NK-92 (cell line): ENCODE data around the gene ARHGAP27.

ENCODE experiments used
- DNase-seq: peaks from one replicate; lab custom pipeline; 2025; ENCODE audit not compliant: unreplicated experiment; lab: John Stamatoyannopoulos, UW

ARHGAP27 gene

GRCh38 chr17:45388604-45389325 lies 43.9 kb downstream of the ARHGAP27 start:
- no peak for DNase-seq

GRCh38 chr17:45387739-45388138 lies 44.9 kb downstream of the ARHGAP27 start:
- DNase-seq, result no peak

- no peak for DNase-seq
Measured at GRCh38 chr17:45386178-45386577, 46.5 kb downstream of the ARHGAP27 start.

GRCh38 chr17:45385331-45385997 lies 47.2 kb downstream of the ARHGAP27 start:
- DNase-seq, result no peak

DNA sequence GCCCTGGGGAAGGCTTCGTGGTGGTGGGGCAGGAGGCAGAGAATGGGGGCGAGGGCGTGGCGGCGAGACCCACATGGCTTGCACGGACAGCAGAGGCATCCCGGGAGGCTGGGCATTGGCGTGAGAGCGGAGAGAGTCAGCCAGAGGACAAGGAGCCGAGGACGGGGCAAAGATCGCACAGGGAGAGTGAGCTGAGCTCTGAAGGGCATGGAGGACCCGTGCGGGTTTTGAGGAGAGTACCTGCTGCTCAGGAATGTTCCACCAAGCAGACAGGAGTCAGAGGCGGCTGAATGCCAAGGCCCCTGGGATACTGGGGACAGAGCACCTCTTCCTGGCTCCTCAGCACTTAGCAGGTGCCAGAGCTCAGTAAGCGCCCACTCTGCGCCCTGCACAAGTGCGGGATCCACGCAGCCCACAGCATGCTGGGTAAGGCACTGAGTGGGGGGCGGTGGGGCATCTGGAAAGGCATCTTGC lies 47.8 kb downstream of the ARHGAP27 start:
- no peak for DNase-seq

DNA sequence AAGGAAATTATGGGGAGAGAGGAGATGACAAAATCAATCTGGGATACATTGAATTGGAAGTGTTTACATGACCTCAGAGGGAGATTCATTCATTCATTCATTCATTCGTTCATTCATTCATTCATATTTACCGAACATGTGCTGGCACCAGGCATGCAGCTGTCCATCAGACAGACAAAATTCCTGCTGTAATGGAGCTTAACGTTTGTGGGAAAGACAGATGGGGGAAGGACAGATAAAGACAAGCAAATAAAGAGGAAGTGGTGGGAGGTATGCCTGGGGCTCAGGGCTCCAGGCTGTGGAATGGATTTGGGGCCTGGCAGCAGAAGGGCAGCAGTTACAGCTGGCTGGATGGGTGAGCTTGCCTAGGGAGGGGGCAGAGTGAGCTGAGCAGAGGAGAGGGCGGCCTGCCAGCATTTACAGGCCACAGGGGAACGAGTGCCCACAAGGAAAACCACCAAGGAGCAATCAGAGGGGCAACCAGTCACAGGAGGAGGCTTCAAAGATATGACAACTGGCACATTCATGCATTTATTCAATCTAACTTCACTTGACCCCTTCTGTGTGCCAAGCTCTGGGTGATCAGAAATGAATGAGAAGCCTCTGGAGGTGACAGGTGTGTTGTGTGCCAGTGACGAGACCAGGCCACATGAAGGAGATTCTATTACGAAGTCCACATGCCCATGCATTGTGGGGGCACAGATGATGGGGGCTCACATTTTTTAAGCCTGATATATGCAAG lies 48.5 kb downstream of the ARHGAP27 start:
- no peak for DNase-seq

DNA sequence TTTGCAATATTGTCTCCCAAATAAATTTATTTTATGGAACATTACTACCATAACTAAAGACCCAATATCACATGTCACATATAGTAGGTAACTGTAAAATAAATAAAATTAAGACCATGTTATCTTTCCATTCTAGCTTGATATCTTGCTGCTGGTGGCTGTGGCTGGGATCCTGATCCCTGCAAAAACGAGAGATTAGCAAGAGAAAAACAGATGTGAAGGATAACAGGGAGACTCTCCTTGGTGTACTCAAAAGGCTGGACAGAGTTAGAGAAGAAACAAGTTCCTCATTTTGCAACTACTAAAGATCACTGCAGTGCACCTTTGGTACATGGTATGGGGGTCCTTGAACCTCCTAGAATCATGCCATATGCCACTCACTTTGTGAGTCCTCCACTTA lies 49.7 kb downstream of the ARHGAP27 start:
- no peak for DNase-seq

DNA sequence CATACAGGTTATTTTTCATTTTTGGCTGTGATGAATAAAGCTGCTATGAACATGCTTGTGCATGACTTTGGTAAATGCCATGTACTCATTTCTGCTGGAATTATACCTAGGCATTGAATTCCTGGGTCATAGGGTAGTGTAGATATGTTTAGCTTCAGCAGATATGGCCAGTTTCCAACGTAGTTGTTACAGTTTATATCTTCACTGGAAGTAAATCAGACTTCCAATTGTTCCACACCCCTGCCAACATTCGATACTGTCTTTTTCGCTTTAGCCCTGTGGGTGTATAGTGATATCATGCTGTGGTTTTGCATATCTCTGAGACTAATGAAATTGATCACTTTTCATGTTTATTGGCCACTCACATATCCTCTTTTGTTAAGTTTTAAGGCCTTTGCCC lies 50.4 kb downstream of the ARHGAP27 start:
- no peak for DNase-seq

- DNase-seq, result no peak
Measured at GRCh38 chr17:45380991-45381390, 51.7 kb downstream of the ARHGAP27 start.

- DNase-seq, result no peak
Measured at GRCh38 chr17:45380046-45380765, 52.5 kb downstream of the ARHGAP27 start.

DNA sequence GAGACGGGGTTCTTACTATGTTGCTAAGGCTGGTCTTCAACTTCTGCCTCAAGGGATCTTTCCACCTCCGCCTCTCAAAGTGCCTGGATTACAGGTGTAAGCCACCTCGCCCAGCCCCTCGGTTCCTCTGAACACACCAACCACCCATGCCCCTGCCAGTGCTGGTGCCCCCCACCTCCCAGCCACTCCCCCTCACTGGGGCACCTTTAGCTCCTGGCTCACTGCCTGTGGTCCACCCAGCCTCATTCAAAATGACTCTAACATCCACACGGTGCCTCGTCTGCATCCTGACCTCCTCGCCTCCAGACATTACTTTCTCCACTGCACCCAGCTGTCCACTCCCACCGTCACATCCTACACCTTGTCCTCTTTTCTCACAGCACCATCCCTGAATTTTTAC lies 55.3 kb downstream of the ARHGAP27 start:
- no peak for DNase-seq

DNA sequence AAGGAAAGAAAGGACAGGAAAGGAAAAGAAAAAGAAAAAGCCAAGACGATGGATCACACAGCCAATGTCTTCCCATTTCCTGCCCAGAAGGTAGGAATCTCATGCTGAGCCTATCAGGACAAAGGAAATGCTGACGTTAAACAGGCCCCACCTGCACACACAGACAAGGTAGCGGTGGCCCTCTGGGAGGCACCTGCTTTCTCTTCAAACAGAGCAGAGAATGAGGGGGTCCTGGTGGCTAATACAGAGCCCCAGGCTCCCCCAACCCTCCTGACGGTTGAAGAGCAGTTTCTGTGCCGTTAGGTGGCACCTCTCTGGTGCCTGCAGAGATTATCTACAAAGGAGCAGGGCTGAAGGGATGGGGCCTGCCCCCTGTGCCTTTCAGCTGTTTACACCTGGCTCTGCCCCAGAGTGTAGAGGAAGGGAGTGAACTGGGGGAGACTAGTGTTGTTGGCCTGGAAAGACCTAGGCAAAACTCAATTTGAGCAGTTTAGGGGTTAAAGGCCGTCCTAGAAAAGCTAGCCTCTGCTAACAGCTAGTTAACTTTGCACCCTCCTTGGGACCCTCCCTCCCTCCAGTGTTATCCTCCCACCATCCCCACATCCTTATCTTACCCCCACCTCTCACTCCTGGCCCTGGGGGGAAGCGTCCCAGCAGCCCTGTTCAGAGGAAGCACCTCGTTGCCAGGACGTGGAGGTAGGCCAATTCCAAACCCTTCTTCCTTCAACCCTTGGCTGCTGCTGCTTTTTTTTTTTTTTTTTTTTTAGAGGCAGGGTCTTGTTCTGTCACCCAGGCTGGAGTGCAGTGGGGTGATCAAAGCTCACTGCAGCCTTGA lies 56.3 kb downstream of the ARHGAP27 start:
- no peak for DNase-seq

DNA sequence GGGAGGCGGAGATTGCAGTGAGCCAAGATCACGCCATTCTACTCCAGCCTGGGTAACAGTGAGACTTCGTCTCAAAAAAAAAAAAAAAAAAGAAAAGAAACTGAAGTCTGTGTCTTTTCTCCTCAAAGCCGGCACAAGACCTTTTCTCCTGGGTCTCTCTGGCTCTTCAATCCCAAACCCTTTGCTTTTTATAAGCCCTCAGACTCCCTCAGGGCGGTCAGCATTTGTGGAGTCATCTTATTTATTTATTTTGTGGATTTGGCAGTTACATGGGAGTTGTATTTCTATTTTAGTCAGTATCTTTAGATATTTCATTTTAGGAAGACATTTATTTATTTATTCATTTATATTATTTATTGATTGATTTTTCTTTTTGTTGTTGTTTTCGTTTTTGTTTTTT lies 58.2 kb downstream of the ARHGAP27 start:
- DNase-seq, result no peak

- no peak for DNase-seq
Measured at GRCh38 chr17:45372325-45372869, 60.3 kb downstream of the ARHGAP27 start.

GRCh38 chr17:45371414-45372324 lies 61.0 kb downstream of the ARHGAP27 start:
- DNase-seq, result no peak

- DNase-seq, result no peak
Measured at GRCh38 chr17:45370949-45371413, 61.7 kb downstream of the ARHGAP27 start.

- no peak for DNase-seq
Measured at GRCh38 chr17:45369421-45369820, 63.2 kb downstream of the ARHGAP27 start.

- DNase-seq, result no peak
Measured at GRCh38 chr17:45368651-45369050, 64.0 kb downstream of the ARHGAP27 start.

GRCh38 chr17:45367216-45367615 lies 65.5 kb downstream of the ARHGAP27 start:
- DNase-seq, result no peak
